K562 treated with DMSO at 1 percent for 24 hours (cell line): ENCODE measurements around the gene KLC3. TPM values are rescaled to one million over a fixed set of nuclear protein-coding genes. Genes with fewer than 3 reads are reported as not detected.

ENCODE experiments used
- total RNA-seq: library from RNA; unstranded; fragments of 300-600 nt; gene quantifications from 2 replicates; pipeline ENCODE4 v1.2.3, GENCODE V29; 2022; ENCODE audit warnings: low read depth; ENCODE audit not compliant: insufficient read depth

KLC3 gene
- 7.7 and 9.3 TPM in 2 replicates for total RNA-seq

GRCh38 chr19:45340232-45340898 is at the start of gene KLC3:
TSS of gene KLC3 (plus strand) at chr19:45340750. CDS start at chr19:45345542, 4,792 bp downstream.

GRCh38 chr19:45322744-45323281 is 17.7 kb upstream of the KLC3 start, which contains the start of gene CKM:
TSS of gene CKM (minus strand) at chr19:45322875. CDS start at chr19:45319713, 3,162 bp downstream.

GRCh38 chr19:45370410-45371204 is 30.1 kb downstream of the KLC3 start, which contains the start of gene ERCC2:
TSS of gene ERCC2 (minus strand) at chr19:45370573. CDS start at chr19:45370540, 33 bp downstream.

Other genes with a start within 250 kb of the KLC3 start
- 23.1 and 28.4 TPM in 2 replicates for gene PPP1R37, start 247.6 kb upstream of the KLC3 start, total RNA-seq
- gene NKPD1, start 179.8 kb upstream of the KLC3 start, total RNA-seq: 0.63 TPM in 1 of 2 replicates, not detected in the other
- gene TRAPPC6A, start 162.5 kb upstream of the KLC3 start, total RNA-seq: 106 and 116 TPM in 2 replicates
- gene BLOC1S3, start 162.0 kb upstream of the KLC3 start, total RNA-seq: 30.7 and 40.1 TPM in 2 replicates
- 25.2 and 29.4 TPM in 2 replicates for gene EXOC3L2, start 95.3 kb upstream of the KLC3 start, total RNA-seq
- 31.3 and 33.5 TPM in 2 replicates for gene MARK4, start 89.5 kb upstream of the KLC3 start, total RNA-seq
- gene CKM, start 17.9 kb upstream of the KLC3 start, total RNA-seq: 0.16 and 0.41 TPM in 2 replicates
- gene ERCC2, start 29.8 kb downstream of the KLC3 start, total RNA-seq: 50.8 and 56.5 TPM in 2 replicates
- gene PPP1R13L, start 64.3 kb downstream of the KLC3 start, total RNA-seq: 26.1 and 29.9 TPM in 2 replicates
- gene POLR1G, start 65.9 kb downstream of the KLC3 start, total RNA-seq: 3.0 and 4.9 TPM in 2 replicates
- gene ERCC1, start 83.2 kb downstream of the KLC3 start, total RNA-seq: 73.8 and 79.3 TPM in 2 replicates
- 1.3 and 1.4 TPM in 2 replicates for gene FOSB, start 127.2 kb downstream of the KLC3 start, total RNA-seq
- 99.4 and 105 TPM in 2 replicates for gene RTN2, start 156.3 kb downstream of the KLC3 start, total RNA-seq
- 12.0 and 14.6 TPM in 2 replicates for gene PPM1N, start 157.7 kb downstream of the KLC3 start, total RNA-seq
- gene VASP, start 166.7 kb downstream of the KLC3 start, total RNA-seq: 152 and 158 TPM in 2 replicates
- gene OPA3, start 244.1 kb downstream of the KLC3 start, total RNA-seq: 13.6 and 13.7 TPM in 2 replicates